ENCODE measurements around the gene EEFSEC. TPM values are rescaled to one million over a fixed set of nuclear protein-coding genes. Genes with fewer than 3 reads are reported as not detected.

Gene EEFSEC
- total RNA-seq, 2 experiments from 2014 or later: 21.7 to 23.1 TPM

- H3K27me3 Mint-ChIP-seq (ENCODE audit: low read depth): no peaks in the 10 kb centered on the region
Observed at GRCh38 chr3:128343287-128344051, 190.2 kb downstream of the EEFSEC start.

DNA sequence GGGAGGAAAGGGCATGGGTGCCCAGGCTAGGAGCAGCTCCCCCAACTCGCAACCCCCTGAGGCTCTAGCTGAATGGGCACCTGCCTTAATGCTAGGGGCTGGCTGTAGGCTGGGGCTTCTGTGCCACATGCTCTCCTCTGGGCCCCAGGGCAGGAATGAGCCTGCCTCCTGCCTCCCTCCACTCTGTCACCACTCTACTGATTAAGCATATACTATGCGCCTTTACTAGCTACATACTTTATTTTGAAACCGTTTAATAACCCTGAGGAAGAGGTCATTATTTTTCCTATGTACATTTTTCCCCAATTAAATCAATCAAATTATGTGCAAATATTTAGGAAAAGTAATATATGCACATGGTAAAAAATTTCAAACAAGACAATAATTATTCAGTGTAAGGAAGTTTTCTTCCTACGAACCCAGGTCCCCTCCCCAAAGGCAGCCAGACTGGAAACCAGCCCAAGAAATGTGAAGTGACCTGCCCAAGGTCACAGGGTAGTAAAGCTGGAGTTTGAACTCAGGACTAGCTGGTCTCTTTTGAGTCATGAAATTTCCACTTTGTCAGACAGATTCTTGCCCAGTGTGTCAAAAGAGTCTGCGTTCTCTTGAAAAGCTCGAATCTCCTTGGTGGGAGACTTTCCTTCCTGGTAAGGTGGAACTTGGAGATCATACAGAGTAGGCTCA lies 190.9 kb downstream of the EEFSEC start:
- POLR2A ChIA-PET: no interaction called here
- H3K4me3 Mint-ChIP-seq: no peak overlapping the region
- no peaks in the 10 kb centered on the region for H3K27me3 Mint-ChIP-seq (ENCODE audit: low read depth)
- no peaks in the 10 kb centered on the region for H3K36me3 Mint-ChIP-seq (ENCODE audit: low read depth)
- DNase-seq: no peak
- no peaks in the 10 kb centered on the region for H3K4me1 Mint-ChIP-seq (ENCODE audit: low read depth)
- CTCF ChIA-PET: no interaction called here
- ATAC-seq: no peak
- no peak overlapping the region for H3K27ac Mint-ChIP-seq
- no peaks in the 10 kb centered on the region for H3K9me3 Mint-ChIP-seq (ENCODE audit: insufficient read depth)

More at GRCh38 chr3:128343287-128344051, 190.2 kb downstream of the EEFSEC start:
- ATAC-seq: no peak
- no peak overlapping the region for H3K4me3 Mint-ChIP-seq
- H3K36me3 Mint-ChIP-seq (ENCODE audit: low read depth): no peaks in the 10 kb centered on the region
- H3K9me3 Mint-ChIP-seq (ENCODE audit: insufficient read depth): no peaks in the 10 kb centered on the region
- ChIA-PET POLR2A (no interaction called here), CTCF (no interaction called here)
- DNase-seq: no peak
- no peak overlapping the region for H3K27ac Mint-ChIP-seq
- no peaks in the 10 kb centered on the region for H3K4me1 Mint-ChIP-seq (ENCODE audit: low read depth)

DNA sequence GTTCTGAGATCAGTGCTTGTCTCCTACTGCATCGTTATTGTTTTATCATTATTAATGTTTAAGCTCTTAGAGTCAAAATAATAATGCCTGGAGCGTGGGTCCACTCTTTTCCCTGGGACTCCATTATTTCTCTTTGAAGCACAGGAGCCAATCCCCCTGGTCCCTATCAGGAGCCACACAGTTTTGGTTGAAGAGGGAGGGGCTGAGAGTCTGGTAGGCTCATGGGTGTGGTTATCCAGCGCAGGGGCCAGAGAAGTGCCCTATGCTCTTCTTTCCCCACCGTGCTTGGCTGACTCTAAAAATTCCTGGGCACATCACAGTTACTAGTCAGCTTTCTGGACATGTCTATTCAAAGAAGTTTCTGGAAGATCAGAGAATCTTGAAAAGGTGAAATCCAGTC lies 191.9 kb downstream of the EEFSEC start:
- CTCF ChIA-PET: no interaction called here
- POLR2A ChIA-PET: no interaction called here
- H3K27ac Mint-ChIP-seq: no peak overlapping the region

GRCh38 chr3:128346562-128346961 lies 193.3 kb downstream of the EEFSEC start:
- H3K27ac Mint-ChIP-seq: no peak overlapping the region
- ChIA-PET CTCF (no interaction called here), POLR2A (no interaction called here)

More for the DNA sequence above, 191.9 kb downstream of the EEFSEC start:
- no peaks in the 10 kb centered on the region for H3K9me3 Mint-ChIP-seq (ENCODE audit: insufficient read depth)
- DNase-seq (no peak), ATAC-seq (no peak)
- no peak overlapping the region for H3K4me3 Mint-ChIP-seq
- no peaks in the 10 kb centered on the region for H3K27me3 Mint-ChIP-seq (ENCODE audit: low read depth)
- no peaks in the 10 kb centered on the region for H3K4me1 Mint-ChIP-seq (ENCODE audit: low read depth)
- H3K36me3 Mint-ChIP-seq (ENCODE audit: low read depth): no peaks in the 10 kb centered on the region

GRCh38 chr3:128347282-128347681 lies 194.0 kb downstream of the EEFSEC start:
- Mint-ChIP-seq H3K27me3 (ENCODE audit: low read depth) (no peaks in the 10 kb centered on the region), H3K4me1 (ENCODE audit: low read depth) (no peaks in the 10 kb centered on the region), H3K27ac (no peak overlapping the region), H3K36me3 (ENCODE audit: low read depth) (no peaks in the 10 kb centered on the region), H3K9me3 (ENCODE audit: insufficient read depth) (no peaks in the 10 kb centered on the region), H3K4me3 (no peak overlapping the region)
- DNase-seq: no peak
- ChIA-PET POLR2A (no interaction called here), CTCF (no interaction called here)
- no peak for ATAC-seq

More at GRCh38 chr3:128346562-128346961, 193.3 kb downstream of the EEFSEC start:
- H3K27me3 Mint-ChIP-seq (ENCODE audit: low read depth): no peaks in the 10 kb centered on the region
- H3K4me1 Mint-ChIP-seq (ENCODE audit: low read depth): no peaks in the 10 kb centered on the region
- no peaks in the 10 kb centered on the region for H3K9me3 Mint-ChIP-seq (ENCODE audit: insufficient read depth)
- H3K36me3 Mint-ChIP-seq (ENCODE audit: low read depth): no peaks in the 10 kb centered on the region
- no peak overlapping the region for H3K4me3 Mint-ChIP-seq
- DNase-seq: no peak
- ATAC-seq: no peak

- Mint-ChIP-seq H3K9me3 (ENCODE audit: insufficient read depth) (no peaks in the 10 kb centered on the region), H3K27me3 (ENCODE audit: low read depth) (no peaks in the 10 kb centered on the region), H3K4me3 (no peak overlapping the region), H3K27ac (no peak overlapping the region), H3K36me3 (ENCODE audit: low read depth) (no peaks in the 10 kb centered on the region), H3K4me1 (ENCODE audit: low read depth) (no peaks in the 10 kb centered on the region)
- DNase-seq: no peak
- no peak for ATAC-seq
- POLR2A ChIA-PET: no interaction called here
- CTCF ChIA-PET: interaction anchor here (1.6 kb wide), 1 partner anchor 253 kb away, joined by 3 read pairs; no protein-coding TSS in a partner anchor
Observed at GRCh38 chr3:128348075-128348474, 194.8 kb downstream of the EEFSEC start.

DNA sequence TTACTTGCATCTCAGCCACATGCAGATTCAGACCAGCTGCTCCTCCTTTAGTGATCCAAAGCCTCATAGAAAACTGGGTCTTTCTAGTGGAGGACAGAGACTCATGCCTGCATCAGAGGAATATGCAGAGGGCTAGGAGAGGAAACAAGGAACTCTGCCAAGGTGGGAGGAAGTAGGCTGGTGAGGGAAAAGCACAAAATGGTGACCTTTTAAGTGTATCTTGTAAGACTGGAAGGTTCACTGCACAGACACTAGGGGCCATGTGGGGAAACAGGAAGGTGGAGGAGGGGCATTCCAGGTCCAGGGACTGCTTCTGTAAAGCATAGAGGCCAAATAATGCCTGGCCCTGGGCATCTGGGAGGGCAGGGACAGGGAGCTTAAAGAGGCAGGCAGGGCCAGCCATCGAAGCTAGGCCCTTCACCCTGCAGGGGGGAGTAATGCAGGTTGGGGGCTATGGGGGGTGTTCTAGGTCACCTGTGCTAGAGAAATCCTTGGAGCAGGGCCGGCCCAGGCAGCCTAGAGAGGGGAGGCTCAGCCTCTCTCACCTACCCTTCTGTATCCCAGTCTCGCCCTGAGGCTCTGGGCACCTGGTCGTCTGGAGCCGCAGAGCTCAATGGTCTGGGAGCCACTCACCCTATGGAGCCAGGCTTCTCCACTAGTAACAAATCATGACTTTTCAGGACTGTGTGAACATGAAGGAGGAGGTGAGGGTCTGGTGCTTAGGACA lies 195.7 kb downstream of the EEFSEC start:
- DNase-seq (no peak), ATAC-seq (no peak)
- Mint-ChIP-seq H3K4me1 (ENCODE audit: low read depth) (no peaks in the 10 kb centered on the region), H3K36me3 (ENCODE audit: low read depth) (no peaks in the 10 kb centered on the region), H3K27ac (no peak overlapping the region), H3K4me3 (no peak overlapping the region), H3K9me3 (ENCODE audit: insufficient read depth) (no peaks in the 10 kb centered on the region), H3K27me3 (ENCODE audit: low read depth) (no peaks in the 10 kb centered on the region)
- CTCF ChIA-PET: interaction anchor here (1.6 kb wide), 1 partner anchor 254 kb away, joined by 3 read pairs; no protein-coding TSS in a partner anchor
- POLR2A ChIA-PET: no interaction called here

GRCh38 chr3:128349963-128350599 lies 196.8 kb downstream of the EEFSEC start:
- Mint-ChIP-seq H3K4me3 (no peak overlapping the region), H3K36me3 (ENCODE audit: low read depth) (no peaks in the 10 kb centered on the region), H3K27ac (no peak overlapping the region), H3K27me3 (ENCODE audit: low read depth) (no peaks in the 10 kb centered on the region), H3K4me1 (ENCODE audit: low read depth) (no peaks in the 10 kb centered on the region), H3K9me3 (ENCODE audit: insufficient read depth) (no peaks in the 10 kb centered on the region)
- ChIA-PET CTCF (no interaction called here), POLR2A (no interaction called here)
- DNase-seq (no peak), ATAC-seq (no peak)

DNA sequence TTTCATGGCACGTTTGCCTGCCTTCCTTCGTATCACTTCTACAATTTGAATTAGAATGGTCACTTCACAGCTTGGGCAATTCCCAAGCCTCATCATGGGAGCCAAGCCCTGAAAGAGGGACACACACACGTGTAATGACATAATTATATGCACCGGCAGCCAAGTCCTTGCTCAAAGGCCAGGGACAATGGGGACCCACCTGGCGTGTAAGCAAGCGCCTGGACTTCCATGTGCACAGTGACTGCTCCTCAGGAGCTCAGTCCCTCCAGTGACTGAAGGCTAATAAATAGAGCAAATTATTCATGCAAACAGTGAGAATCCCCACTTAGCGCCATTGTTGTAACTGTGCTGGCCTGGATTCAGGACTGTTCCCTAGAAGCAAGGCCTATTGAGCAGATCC lies 198.3 kb downstream of the EEFSEC start:
- H3K4me1 Mint-ChIP-seq (ENCODE audit: low read depth): no peaks in the 10 kb centered on the region
- H3K27me3 Mint-ChIP-seq (ENCODE audit: low read depth): no peaks in the 10 kb centered on the region
- no peaks in the 10 kb centered on the region for H3K36me3 Mint-ChIP-seq (ENCODE audit: low read depth)
- CTCF ChIA-PET: no interaction called here
- no peaks in the 10 kb centered on the region for H3K9me3 Mint-ChIP-seq (ENCODE audit: insufficient read depth)
- H3K4me3 Mint-ChIP-seq: no peak overlapping the region
- DNase-seq (no peak), ATAC-seq (no peak)
- H3K27ac Mint-ChIP-seq: no peak overlapping the region
- POLR2A ChIA-PET: no interaction called here

DNA sequence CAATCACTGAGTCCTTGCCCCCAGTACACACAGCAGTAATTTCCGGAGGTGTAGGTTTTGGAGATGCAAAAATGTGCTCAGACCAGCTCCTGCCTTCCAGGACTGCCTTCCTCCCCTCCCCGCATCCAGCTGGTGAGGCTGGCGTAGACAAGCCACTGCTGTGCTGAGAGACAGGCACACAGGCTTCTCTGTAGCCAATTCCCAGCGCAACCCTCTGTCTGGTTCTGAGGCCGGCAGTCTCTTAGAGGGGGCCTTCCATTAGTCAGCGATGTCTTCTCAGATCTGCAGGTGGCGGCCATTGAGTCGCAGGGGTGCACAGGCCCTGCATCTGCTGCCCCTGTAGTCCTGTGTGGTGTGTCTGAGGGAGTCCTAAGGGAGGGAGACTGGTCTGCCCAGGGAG lies 199.0 kb downstream of the EEFSEC start:
- no peak for ATAC-seq
- Mint-ChIP-seq H3K9me3 (ENCODE audit: insufficient read depth) (no peaks in the 10 kb centered on the region), H3K27ac (no peak overlapping the region), H3K36me3 (ENCODE audit: low read depth) (no peaks in the 10 kb centered on the region), H3K4me1 (ENCODE audit: low read depth) (no peaks in the 10 kb centered on the region), H3K4me3 (no peak overlapping the region), H3K27me3 (ENCODE audit: low read depth) (no peaks in the 10 kb centered on the region)
- CTCF ChIA-PET: no interaction called here
- no peak for DNase-seq
- POLR2A ChIA-PET: no interaction called here

GRCh38 chr3:128353361-128353965 lies 200.2 kb downstream of the EEFSEC start:
- no peaks in the 10 kb centered on the region for H3K4me1 Mint-ChIP-seq (ENCODE audit: low read depth)
- no peaks in the 10 kb centered on the region for H3K9me3 Mint-ChIP-seq (ENCODE audit: insufficient read depth)
- H3K36me3 Mint-ChIP-seq (ENCODE audit: low read depth): no peaks in the 10 kb centered on the region
- DNase-seq (no peak), ATAC-seq (no peak)
- H3K27me3 Mint-ChIP-seq (ENCODE audit: low read depth): no peaks in the 10 kb centered on the region
- POLR2A ChIA-PET: no interaction called here
- H3K4me3 Mint-ChIP-seq: no peak overlapping the region
- no peak overlapping the region for H3K27ac Mint-ChIP-seq
- CTCF ChIA-PET: no interaction called here
